Measurements from ENCODE around the gene ATP5PB.

The ATP5PB gene

GRCh38 chr1:111509997-111510375 lies 60.7 kb downstream of the ATP5PB start:
- no peak for DNase-seq

- DNase-seq, result no peak
Observed at GRCh38 chr1:111511370-111511769, 62.1 kb downstream of the ATP5PB start.

Data from NCI-H1092 (cell line).